H9 (cell line): Measurements from ENCODE around the gene SRY. TPM values are rescaled to one million over a fixed set of nuclear protein-coding genes. Genes with fewer than 3 reads are reported as not detected.

Experiments
- DNase-seq: peaks from one replicate; pipeline ENCODE4 v3.0.0-alpha.2; 2017
- H2AFZ ChIP-seq: one replicate; pipeline ENCODE4 v1.6.1; 2013; ENCODE audit warnings: mild to moderate bottlenecking, low read length, control low read depth, moderate library complexity
- H2AK5ac ChIP-seq: 2 replicates; pipeline ENCODE4 v1.6.1; 2013; ENCODE audit warnings: low read length, control low read depth, mixed read lengths; ENCODE audit not compliant: insufficient read length
- H2BK120ac ChIP-seq: one replicate; pipeline ENCODE4 v1.6.1; 2013; ENCODE audit warnings: low read depth, mild to moderate bottlenecking, low read length, control low read depth, inconsistent platforms; ENCODE audit not compliant: poor library complexity, severe bottlenecking
- H2BK12ac ChIP-seq: 2 replicates; pipeline ENCODE4 v1.6.1; 2013; ENCODE audit warnings: low read length, control low read depth, mixed read lengths, low read depth; ENCODE audit not compliant: insufficient read length
- H2BK15ac ChIP-seq: 2 replicates; pipeline ENCODE4 v1.6.1; 2013; ENCODE audit warnings: low read depth, low read length, control low read depth
- H2BK20ac ChIP-seq: one replicate; pipeline ENCODE4 v1.6.1; 2013; ENCODE audit warnings: low read depth, mild to moderate bottlenecking, low read length, control low read depth, inconsistent platforms; ENCODE audit not compliant: poor library complexity, severe bottlenecking
- H2BK5ac ChIP-seq: 2 replicates; pipeline ENCODE4 v1.6.1; 2013; ENCODE audit warnings: low read length, control low read depth, mixed read lengths; ENCODE audit not compliant: insufficient read length
- H3K14ac ChIP-seq: 2 replicates; pipeline ENCODE4 v1.6.1; 2013; ENCODE audit warnings: low read length, control low read depth; ENCODE audit not compliant: insufficient read depth
- H3K18ac ChIP-seq: 2 replicates; pipeline ENCODE4 v1.6.1; 2013; ENCODE audit warnings: low read depth, mild to moderate bottlenecking, mixed read lengths, low read length, control low read depth; ENCODE audit not compliant: insufficient read length
- H3K23ac ChIP-seq: 2 replicates; pipeline ENCODE4 v1.6.1; 2013; ENCODE audit warnings: low read length, control low read depth, mixed read lengths, low read depth; ENCODE audit not compliant: insufficient read length
- H3K23me2 ChIP-seq: 2 replicates; pipeline ENCODE4 v1.6.1; 2013; ENCODE audit warnings: low read depth, mild to moderate bottlenecking, mixed read lengths, low read length, control low read depth; ENCODE audit not compliant: insufficient read length, poor library complexity, severe bottlenecking
- H3K27ac ChIP-seq: 2 replicates; pipeline ENCODE4 v1.5.1; 2013; ENCODE audit warnings: low read length, control low read depth, mixed read lengths, low read depth; ENCODE audit not compliant: insufficient read length
- H3K27me3 ChIP-seq: 2 replicates; pipeline ENCODE4 v1.6.1; 2013; ENCODE audit warnings: low read length, control low read depth, inconsistent platforms; ENCODE audit not compliant: insufficient read depth
- H3K4ac ChIP-seq: 2 replicates; pipeline ENCODE4 v1.6.1; 2013; ENCODE audit warnings: low read depth, mild to moderate bottlenecking, control low read depth, inconsistent platforms, low read length, moderate library complexity
- H3K4me1 ChIP-seq: 2 replicates; pipeline ENCODE4 v1.6.1; 2013; ENCODE audit warnings: low read length, control low read depth, inconsistent platforms; ENCODE audit not compliant: insufficient read depth
- H3K4me2 ChIP-seq: 2 replicates; pipeline ENCODE4 v1.6.1; 2013; ENCODE audit warnings: low read length, control low read depth, mixed read lengths; ENCODE audit not compliant: insufficient read length, insufficient read depth
- H3K56ac ChIP-seq: 2 replicates; pipeline ENCODE4 v1.6.1; 2013; ENCODE audit warnings: low read depth, mild to moderate bottlenecking, mixed read lengths, low read length, control low read depth; ENCODE audit not compliant: insufficient read length
- H3K79me1 ChIP-seq: 2 replicates; pipeline ENCODE4 v1.6.1; 2013; ENCODE audit warnings: low read depth, mild to moderate bottlenecking, moderate library complexity, low read length, control low read depth, inconsistent platforms; ENCODE audit not compliant: insufficient read depth, poor library complexity, severe bottlenecking
- H3K79me2 ChIP-seq: 2 replicates; pipeline ENCODE4 v1.6.1; 2013; ENCODE audit warnings: low read length, control low read depth, inconsistent platforms; ENCODE audit not compliant: insufficient read depth
- H3K9ac ChIP-seq: 2 replicates; pipeline ENCODE4 v1.6.1; 2013; ENCODE audit warnings: low read length, control low read depth, mixed read lengths; ENCODE audit not compliant: insufficient read length; ENCODE audit errors: extremely low read depth
- H3K9me3 ChIP-seq: one replicate; pipeline ENCODE4 v1.6.1; 2013; ENCODE audit warnings: low read depth, low read length, inconsistent platforms; ENCODE audit not compliant: control insufficient read depth
- H3T11ph ChIP-seq: one replicate; pipeline ENCODE4 v1.6.1; 2013; ENCODE audit warnings: mild to moderate bottlenecking, low read length, control low read depth, inconsistent platforms
- H4K20me1 ChIP-seq: one replicate; pipeline ENCODE4 v1.6.1; 2013; ENCODE audit not compliant: control insufficient read depth, insufficient read length, insufficient read depth
- H4K5ac ChIP-seq: 2 replicates; pipeline ENCODE4 v1.6.1; 2013; ENCODE audit warnings: low read depth, mild to moderate bottlenecking, mixed read lengths, low read length, control low read depth; ENCODE audit not compliant: insufficient read length
- H4K8ac ChIP-seq: replicated peaks from 2 replicates; pipeline ENCODE4 v1.6.1; 2013; ENCODE audit warnings: low read length, control low read depth, mixed read lengths, low read depth; ENCODE audit not compliant: insufficient read length
- H4K91ac ChIP-seq: 2 replicates; pipeline ENCODE4 v1.6.1; 2013; ENCODE audit warnings: low read depth, mild to moderate bottlenecking, moderate library complexity, mixed read lengths, low read length, control low read depth; ENCODE audit not compliant: insufficient read length
- H3K27ac Mint-ChIP-seq, 3 experiments: 2 replicates in 2 of 3; 3 replicates in 1 of 3; pipeline ENCODE4 v1.8.0; 2020 to 2021; ENCODE audit warnings: mixed read lengths in 3 of 3, mild to moderate bottlenecking in 1 of 3, moderate library complexity in 1 of 3
- H3K27me3 Mint-ChIP-seq: 2 replicates; pipeline ENCODE4 v1.8.0; 2021; ENCODE audit warnings: low read depth, mild to moderate bottlenecking, moderate library complexity, mixed read lengths
- H3K36me3 Mint-ChIP-seq, 3 experiments: 2 replicates in 2 of 3; 3 replicates in 1 of 3; pipeline ENCODE4 v1.8.0; 2020 to 2021; ENCODE audit warnings: low read depth in 3 of 3, mixed read lengths in 3 of 3; ENCODE audit not compliant: insufficient read depth in 1 of 3
- H3K4me1 Mint-ChIP-seq, 2 experiments: 2 replicates each; pipeline ENCODE4 v1.8.0; 2020; ENCODE audit warnings: mixed read lengths in 2 of 2
- H3K4me3 Mint-ChIP-seq, 2 experiments: 2 replicates in 1 of 2; 3 replicates in 1 of 2; pipeline ENCODE4 v1.8.0; 2020 to 2021; ENCODE audit warnings: mild to moderate bottlenecking in 2 of 2, mixed read lengths in 2 of 2, moderate library complexity in 1 of 2
- H3K9me3 Mint-ChIP-seq, 2 experiments: 2 replicates in 1 of 2; 3 replicates in 1 of 2; pipeline ENCODE4 v1.8.0; 2020; ENCODE audit warnings: mild to moderate bottlenecking in 2 of 2, mixed read lengths in 2 of 2, moderate library complexity in 1 of 2
- WGBS: extraction: QIAGEN DNeasy Blood & Tissue Kit; methylation state at CpG from one replicate; pipeline ENCODE4 v1.1.7; 2013; ENCODE audit warnings: missing lambda C conversion rate, low lambda C conversion rate, mixed read lengths; ENCODE audit not compliant: insufficient read length; ENCODE audit errors: extremely low coverage; 5-methylcytosine and 5-hydroxymethylcytosine counted together
- total RNA-seq: library from RNA; stranded (reverse); gene quantifications from 2 replicates; pipeline ENCODE4 v1.2.1, GENCODE V29; 2021
- TF ChIP-seq, protein P1 (sequence below): fragments of 200-600 bp; sonication (generic); conservative IDR thresholded peaks from 3 replicates; pipeline ENCODE4 v1.8.0; 2021; ENCODE audit warnings: antibody characterized with exemption, mild to moderate bottlenecking

Gene SRY
- total RNA-seq, 1 experiment from 2014 or later = not detected

DNA sequence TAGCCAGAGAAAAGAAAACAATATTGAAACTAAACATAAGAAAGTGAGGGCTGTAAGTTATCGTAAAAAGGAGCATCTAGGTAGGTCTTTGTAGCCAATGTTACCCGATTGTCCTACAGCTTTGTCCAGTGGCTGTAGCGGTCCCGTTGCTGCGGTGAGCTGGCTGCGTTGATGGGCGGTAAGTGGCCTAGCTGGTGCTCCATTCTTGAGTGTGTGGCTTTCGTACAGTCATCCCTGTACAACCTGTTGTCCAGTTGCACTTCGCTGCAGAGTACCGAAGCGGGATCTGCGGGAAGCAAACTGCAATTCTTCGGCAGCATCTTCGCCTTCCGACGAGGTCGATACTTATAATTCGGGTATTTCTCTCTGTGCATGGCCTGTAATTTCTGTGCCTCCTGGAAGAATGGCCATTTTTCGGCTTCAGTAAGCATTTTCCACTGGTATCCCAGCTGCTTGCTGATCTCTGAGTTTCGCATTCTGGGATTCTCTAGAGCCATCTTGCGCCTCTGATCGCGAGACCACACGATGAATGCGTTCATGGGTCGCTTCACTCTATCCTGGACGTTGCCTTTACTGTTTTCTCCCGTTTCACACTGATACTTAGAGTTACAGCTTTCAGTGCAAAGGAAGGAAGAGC lies 488 bp downstream of the SRY start:
- Histone ChIP-seq H2BK15ac (no peak overlapping the region), H3K9me3 (no peaks in the 10 kb centered on the region), H3K4ac (no peak overlapping the region), H3K79me1 (no peaks in the 10 kb centered on the region), H4K8ac (no peak overlapping the region), H2AK5ac (no peak overlapping the region), H3K14ac (no peak overlapping the region), H3K27me3 (no peaks in the 10 kb centered on the region), H3K23ac (no peak overlapping the region), H3K56ac (no peak overlapping the region), H2BK20ac (no peak overlapping the region), H4K91ac (no peak overlapping the region), H2AFZ (no peak overlapping the region), H3K4me2 (no peak overlapping the region), H2BK12ac (no peak overlapping the region), H4K20me1 (no peaks in the 10 kb centered on the region), H3K18ac (no peak overlapping the region), H3K9ac (no peak overlapping the region), H4K5ac (no peak overlapping the region), H2BK120ac (no peak overlapping the region), H3K79me2 (no peaks in the 10 kb centered on the region), H2BK5ac (no peak overlapping the region), H3K27ac (no peak overlapping the region), H3K23me2 (no peaks in the 10 kb centered on the region), H3K4me1 (no peaks in the 10 kb centered on the region), H3T11ph (no peak overlapping the region)
- H3K27me3 Mint-ChIP-seq = no peaks in the 10 kb centered on the region
- no peak overlapping the region for H3K27ac Mint-ChIP-seq
- no peaks in the 10 kb centered on the region for H3K36me3 Mint-ChIP-seq
- DNase-seq = no peak
- no CpG with 5 or more reads among the region's 28 CpGs for WGBS
- H3K4me1 Mint-ChIP-seq = no peaks in the 10 kb centered on the region
- no peaks in the 10 kb centered on the region for H3K9me3 Mint-ChIP-seq
- no peak overlapping the region for H3K4me3 Mint-ChIP-seq
- TF ChIP-seq, protein P1, sequence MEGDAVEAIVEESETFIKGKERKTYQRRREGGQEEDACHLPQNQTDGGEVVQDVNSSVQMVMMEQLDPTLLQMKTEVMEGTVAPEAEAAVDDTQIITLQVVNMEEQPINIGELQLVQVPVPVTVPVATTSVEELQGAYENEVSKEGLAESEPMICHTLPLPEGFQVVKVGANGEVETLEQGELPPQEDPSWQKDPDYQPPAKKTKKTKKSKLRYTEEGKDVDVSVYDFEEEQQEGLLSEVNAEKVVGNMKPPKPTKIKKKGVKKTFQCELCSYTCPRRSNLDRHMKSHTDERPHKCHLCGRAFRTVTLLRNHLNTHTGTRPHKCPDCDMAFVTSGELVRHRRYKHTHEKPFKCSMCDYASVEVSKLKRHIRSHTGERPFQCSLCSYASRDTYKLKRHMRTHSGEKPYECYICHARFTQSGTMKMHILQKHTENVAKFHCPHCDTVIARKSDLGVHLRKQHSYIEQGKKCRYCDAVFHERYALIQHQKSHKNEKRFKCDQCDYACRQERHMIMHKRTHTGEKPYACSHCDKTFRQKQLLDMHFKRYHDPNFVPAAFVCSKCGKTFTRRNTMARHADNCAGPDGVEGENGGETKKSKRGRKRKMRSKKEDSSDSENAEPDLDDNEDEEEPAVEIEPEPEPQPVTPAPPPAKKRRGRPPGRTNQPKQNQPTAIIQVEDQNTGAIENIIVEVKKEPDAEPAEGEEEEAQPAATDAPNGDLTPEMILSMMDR = no peak

Other genes with a start within 250 kb of the SRY start
- gene RPS4Y1, start 53.9 kb upstream of the SRY start, total RNA-seq = not detected in 2 replicates
- not detected in 2 replicates for gene ZFY, start 147.7 kb upstream of the SRY start, total RNA-seq